Measurements from ENCODE around the gene RBKS. TPM values are rescaled to one million over a fixed set of nuclear protein-coding genes. Genes with fewer than 3 reads are reported as not detected.
A peak's percentile ranks its signal among the peaks of the same experiment; 100 is the strongest.

Gene RBKS
- total and polyA plus RNA-seq, 2 of the 13 experiments (the other 11 are each of a cell fraction or from before 2014, with no cell fraction given) = 7.7 to 8.3 TPM

GRCh38 chr2:27752551-27753237 is 137.5 kb downstream of the RBKS start (continued):
- TF ChIP-seq ZBTB40 (IDR thresholded peaks at IDR 0.05) = no peak
- TF ChIP-seq ZBTB40 (CRISPR knock-in tag; IDR thresholded peaks at IDR 0.05) = no peak; the same call in 1 of the 2 replicates
- no peak for TF ChIP-seq ZNF562 (CRISPR knock-in tag; IDR thresholded peaks at IDR 0.05; ENCODE audit: borderline replicate concordance)
- TF ChIP-seq ZNF207 (IDR thresholded peaks at IDR 0.05; ENCODE audit: borderline replicate concordance) = no peak
- no peak for TF ChIP-seq CHCHD3 (CRISPR knock-in tag; IDR thresholded peaks at IDR 0.05)
- no peak for TF ChIP-seq TOE1 (CRISPR knock-in tag; IDR thresholded peaks at IDR 0.05)
- TF ChIP-seq ZNF576 (CRISPR knock-in tag; IDR thresholded peaks at IDR 0.05) = no peak
- 0 out of 2 replicates have a peak, but pooled peaks have one; percentile 70 for TF ChIP-seq HINFP (CRISPR knock-in tag; IDR thresholded peaks at IDR 0.05; ENCODE audit: low read depth)
- TF ChIP-seq ELF4 (CRISPR knock-in tag; IDR thresholded peaks at IDR 0.05; ENCODE audit: borderline replicate concordance) = 0 out of 2 replicates have a peak, but pooled peaks have one; percentile 23
- TF ChIP-seq NFYC (CRISPR knock-in tag; IDR thresholded peaks at IDR 0.05) = no peak
- no peak; the same call in 1 of the 2 replicates for TF ChIP-seq DPF2 (CRISPR knock-in tag; IDR thresholded peaks at IDR 0.05; ENCODE audit: borderline replicate concordance, low read depth)
- 0 out of 2 replicates have a peak, but pooled peaks have one; percentile 22 for TF ChIP-seq ZNF547 (CRISPR knock-in tag; IDR thresholded peaks at IDR 0.05)
- TF ChIP-seq THRA (CRISPR knock-in tag; IDR thresholded peaks at IDR 0.05; ENCODE audit: borderline replicate concordance) = no peak

Data from HepG2 (cell line).